SK-N-SH (cell line): Measurements from ENCODE around the gene HSD17B1. TPM values are rescaled to one million over a fixed set of nuclear protein-coding genes. Genes with fewer than 3 reads are reported as not detected.

ENCODE experiments used
- CTCF ChIA-PET: fragments of 300-600, 350-600 bp; formaldehyde crosslinking; extraction: SDS; loops from one replicate; lab custom pipeline; 2021; lab: Yijun Ruan, JAX
- POLR2A ChIA-PET: fragments of 350-600 bp; sonication (Branson Sonifier 250); formaldehyde crosslinking; extraction: SDS; loops from one replicate; lab custom pipeline; 2020; ENCODE audit warnings: antibody characterized with exemption, inconsistent platforms; lab: Yijun Ruan, JAX
- DNase-seq: peaks from one replicate; pipeline ENCODE4 v3.0.0; 2012
- H2AFZ ChIP-seq: fragments of 200-600 bp; sonication (generic); 2 replicates; pipeline ENCODE4 v1.8.1; 2016; ENCODE audit warnings: antibody characterized with exemption, mild to moderate bottlenecking, low read depth
- H3F3A ChIP-seq: fragments of 200-600 bp; sonication (generic); replicated peaks from 2 replicates; pipeline ENCODE3; 2016; ENCODE audit warnings: antibody characterized with exemption, mild to moderate bottlenecking; ENCODE audit not compliant: insufficient read depth
- H3K27ac ChIP-seq, 2 experiments: fragments of 200-500 bp in 1 of 2; fragments of 200-600 bp in 1 of 2; sonication (Bioruptor generic) in 1 of 2; sonication (generic), shearing (Covaris generic) in 1 of 2; 2 replicates each; pipeline versions ENCODE4 v1.5.1 to v1.6.1; 2014 to 2016; ENCODE audit warnings: low read depth in 2 of 2, inconsistent platforms in 1 of 2, low read length in 1 of 2, mild to moderate bottlenecking in 1 of 2, mixed read lengths in 1 of 2
- H3K27me3 ChIP-seq: fragments of 200-600 bp; sonication (generic), shearing (Covaris generic); 2 replicates; pipeline ENCODE4 v1.6.1; 2016; ENCODE audit warnings: mixed run types; ENCODE audit not compliant: insufficient read depth
- H3K36me3 ChIP-seq, 2 experiments: fragments of 200-500 bp in 1 of 2; fragments of 200-600 bp in 1 of 2; sonication (Bioruptor generic) in 1 of 2; sonication (generic) in 1 of 2; replicated peaks in 1 of 2; 2 replicates each; pipeline versions ENCODE3 to v1.5.1; 2014 to 2016; ENCODE audit warnings: low read length in 1 of 2, mild to moderate bottlenecking in 1 of 2; ENCODE audit not compliant: insufficient read depth in 2 of 2, control insufficient read depth in 1 of 2
- H3K4me1 ChIP-seq, 2 experiments: fragments of 200-500 bp in 1 of 2; fragments of 200-600 bp in 1 of 2; sonication (Bioruptor generic) in 1 of 2; sonication (generic), shearing (Covaris generic) in 1 of 2; 2 replicates each; pipeline versions ENCODE4 v1.5.1 to v1.6.1; 2014 to 2016; ENCODE audit warnings: low read depth in 1 of 2, low read length in 1 of 2, mixed run types in 1 of 2; ENCODE audit not compliant: insufficient read depth in 2 of 2, control insufficient read depth in 1 of 2
- H3K4me2 ChIP-seq: fragments of 200-600 bp; sonication (generic), shearing (Covaris generic); 2 replicates; pipeline ENCODE4 v1.6.1; 2017; ENCODE audit warnings: mixed run types
- H3K4me3 ChIP-seq, 2 experiments: fragments of 200-500 bp in 1 of 2; fragments of 200-600 bp in 1 of 2; sonication (Bioruptor generic) in 1 of 2; sonication (generic), shearing (Covaris generic) in 1 of 2; 2 replicates each; pipeline versions ENCODE4 v1.5.1 to v1.8.1; 2014 to 2016; ENCODE audit warnings: low read depth in 2 of 2, inconsistent platforms in 1 of 2, low read length in 1 of 2, mild to moderate bottlenecking in 1 of 2, mixed read lengths in 1 of 2, moderate library complexity in 1 of 2
- H3K79me2 ChIP-seq: fragments of 200-600 bp; sonication (generic); 2 replicates; pipeline ENCODE4 v1.8.1; 2017; ENCODE audit warnings: mild to moderate bottlenecking; ENCODE audit not compliant: insufficient read depth
- H3K9ac ChIP-seq: fragments of 200-600 bp; sonication (generic); 2 replicates; pipeline ENCODE4 v1.6.1; 2017; ENCODE audit warnings: mixed run types
- H3K9me2 ChIP-seq: fragments of 200-600 bp; sonication (generic); 2 replicates; pipeline ENCODE4 v1.6.1; 2017; ENCODE audit warnings: mixed run types
- H3K9me3 ChIP-seq: fragments of 200-600 bp; sonication (generic); 2 replicates; pipeline ENCODE4 v1.6.1; 2017; ENCODE audit warnings: mixed run types, mild to moderate bottlenecking, moderate library complexity
- H4K20me1 ChIP-seq: fragments of 200-600 bp; sonication (generic); 2 replicates; pipeline ENCODE4 v1.6.1; 2017; ENCODE audit warnings: mild to moderate bottlenecking, mixed run types; ENCODE audit not compliant: insufficient read depth
- ELF1 ChIP-seq: IDR thresholded peaks from 2 replicates; pipeline ENCODE4 v1.4.0; 2012
- EP300 ChIP-seq, 2 experiments: IDR thresholded peaks; 2 replicates each; pipeline versions ENCODE4 v1.4.0 to v1.6.1; 2012; ENCODE audit warnings: borderline replicate concordance in 1 of 2, low read depth in 1 of 2, low read length in 1 of 2
- EZH2phosphoT487 ChIP-seq: fragments of 200-600 bp; sonication (generic); IDR thresholded peaks from 2 replicates; pipeline ENCODE4 v1.6.1; 2017; ENCODE audit warnings: low read depth, mixed run types, mild to moderate bottlenecking, antibody characterized with exemption, moderate library complexity, borderline replicate concordance
- FOSL2 ChIP-seq: IDR thresholded peaks from 2 replicates; pipeline ENCODE4 v1.4.0; 2012; ENCODE audit warnings: low read depth, mild to moderate bottlenecking, moderate library complexity, borderline replicate concordance
- FOXJ3 ChIP-seq: sonication (generic); formaldehyde crosslinking; IDR thresholded peaks from 2 replicates; pipeline ENCODE4 v1.5.1; 2020; ENCODE audit warnings: mild to moderate bottlenecking, missing genetic modification reagents
- FOXM1 ChIP-seq: IDR thresholded peaks from 2 replicates; pipeline ENCODE4 v1.4.0; 2012; ENCODE audit warnings: low read depth, mild to moderate bottlenecking
- GABPA ChIP-seq: IDR thresholded peaks from 2 replicates; pipeline ENCODE4 v1.4.0; 2012; ENCODE audit warnings: low read depth, mild to moderate bottlenecking
- GATA2 ChIP-seq: sonication (generic); formaldehyde crosslinking; IDR thresholded peaks from 2 replicates; pipeline ENCODE4 v1.5.0; 2020; ENCODE audit warnings: mild to moderate bottlenecking, missing genetic modification reagents
- IRF3 ChIP-seq: fragments of 150-350 bp; IDR thresholded peaks from 2 replicates; pipeline ENCODE4 v1.6.1; 2016; ENCODE audit warnings: mild to moderate bottlenecking, low read depth, low read length
- MAX ChIP-seq: IDR thresholded peaks from 2 replicates; pipeline ENCODE4 v1.4.0; 2012; ENCODE audit warnings: low read depth
- PBX3 ChIP-seq: IDR thresholded peaks from 2 replicates; pipeline ENCODE4; 2012
- RAD21 ChIP-seq: IDR thresholded peaks from 2 replicates; pipeline ENCODE4 v1.6.1; 2012; ENCODE audit warnings: mild to moderate bottlenecking, low read length
- REST ChIP-seq: IDR thresholded peaks from 2 replicates; pipeline ENCODE4 v1.6.1; 2012; ENCODE audit warnings: mild to moderate bottlenecking, low read depth, low read length, moderate library complexity
- SIN3A ChIP-seq: IDR thresholded peaks from 2 replicates; pipeline ENCODE4 v1.6.1; 2012; ENCODE audit warnings: low read depth, mild to moderate bottlenecking, low read length, moderate library complexity, borderline replicate concordance
- TAF1 ChIP-seq: IDR thresholded peaks from 2 replicates; pipeline ENCODE4 v1.6.1; 2012; ENCODE audit warnings: low read depth, mild to moderate bottlenecking, low read length, moderate library complexity, borderline replicate concordance
- TCF12 ChIP-seq: IDR thresholded peaks from 2 replicates; pipeline ENCODE4 v1.4.0; 2012
- USF2 ChIP-seq: fragments of 150-350 bp; IDR thresholded peaks from 2 replicates; pipeline ENCODE4 v1.6.1; 2017; ENCODE audit warnings: antibody characterized with exemption, low read length, low read depth, borderline replicate concordance
- YY1 ChIP-seq: IDR thresholded peaks from 2 replicates; pipeline ENCODE4 v1.4.0; 2012; ENCODE audit warnings: low read depth, mild to moderate bottlenecking
- WGBS: methylation state at CpG from one replicate; pipeline ENCODE4 v1.1.6; 2017; ENCODE audit warnings: low lambda C conversion rate; 5-methylcytosine and 5-hydroxymethylcytosine counted together
- polyA plus RNA-seq, 3 experiments: library from polyadenylated mRNA; depleted of rRNA; stranded (reverse); fragments of >200 nt; gene quantifications; 2 replicates each; pipeline ENCODE4 v1.2.3, GENCODE V29; 2012

The HSD17B1 gene
- polyA plus RNA-seq, 1 of the 3 experiments (the other 2 are of a cell fraction): 1.3 TPM

- H2AFZ ChIP-seq: no peak overlapping the region
- no peak overlapping the region for H3K4me3 ChIP-seq
- peaks cover 13% of the 10 kb centered on the region in 2 experiments for H3K4me1 ChIP-seq
- peaks cover 0 to 20% of the 10 kb centered on the region in 2 experiments for H3K36me3 ChIP-seq
- TF ChIP-seq TAF1 (no peak), YY1 (no peak), EP300 (IDR thresholded peaks at IDR 0.05; ENCODE audit: borderline replicate concordance in 1 of 2, low read depth in 1 of 2, low read length in 1 of 2) (no peak), EZH2phosphoT487 (no peak), MAX (no peak), USF2 (no peak), RAD21 (no peak)
- no peaks in the 10 kb centered on the region for H4K20me1 ChIP-seq
- no peak overlapping the region for H3K9ac ChIP-seq
- no peaks in the 10 kb centered on the region for H3K27me3 ChIP-seq
- ChIA-PET POLR2A (interaction anchor here (1.3 kb wide), 1 partner anchor 22 kb away, joined by 3 read pairs; the partner anchor contains the start of gene NAGLU), CTCF (interaction anchor here (3.1 to 7.9 kb wide), 2 partner anchors 13 to 17 kb away, joined by 17 to 83 read pairs; no protein-coding TSS in a partner anchor)
- H3K79me2 ChIP-seq: no peaks in the 10 kb centered on the region
- no peak overlapping the region for H3K27ac ChIP-seq
- H3K9me2 ChIP-seq: no peaks in the 10 kb centered on the region
- H3K9me3 ChIP-seq: no peaks in the 10 kb centered on the region
- H3F3A ChIP-seq: peaks cover 14% of the 10 kb centered on the region
- H3K4me2 ChIP-seq: no peak overlapping the region
- WGBS: 92% methylated on average over 11 of the region's 11 CpGs
- no peak for DNase-seq
These were observed 39.0 kb upstream of the HSD17B1 start for GRCh38 chr17:42513686-42514085.

- Histone ChIP-seq H3K27ac (no peak overlapping the region), H3K4me3 (no peak overlapping the region), H3K79me2 (no peaks in the 10 kb centered on the region), H3K9me2 (no peaks in the 10 kb centered on the region), H3K27me3 (no peaks in the 10 kb centered on the region), H2AFZ (no peak overlapping the region), H3K9me3 (no peaks in the 10 kb centered on the region), H3K9ac (no peak overlapping the region), H4K20me1 (no peaks in the 10 kb centered on the region), H3K4me1 (peaks cover 19% of the 10 kb centered on the region in 2 experiments), H3K36me3 (peaks cover 0 to 14% of the 10 kb centered on the region in 2 experiments), H3K4me2 (no peak overlapping the region), H3F3A (peaks cover 20% of the 10 kb centered on the region)
- no peak for DNase-seq
- TF ChIP-seq TAF1: no peak
- TF ChIP-seq FOXJ3 (CRISPR knock-in tag): no peak
- no peak for TF ChIP-seq PBX3
- TF ChIP-seq TCF12: no peak
- no peak for TF ChIP-seq EZH2phosphoT487
- no peak for TF ChIP-seq RAD21
- no peak for TF ChIP-seq GABPA
- TF ChIP-seq USF2: no peak
- TF ChIP-seq ELF1: no peak
- no peak for TF ChIP-seq FOSL2
- TF ChIP-seq FOXM1: no peak
- no peak for TF ChIP-seq GATA2 (CRISPR knock-in tag)
- no peak for TF ChIP-seq IRF3
- TF ChIP-seq REST: no peak
- no peak for TF ChIP-seq SIN3A
- ChIA-PET CTCF (interaction anchor here (0.5 to 7.9 kb wide), 4 partner anchors 16 to 192 kb away, joined by 3 to 83 read pairs (median 3); no protein-coding TSS in a partner anchor), POLR2A (interaction anchor here (1.3 kb wide), 1 partner anchor 22 kb away, joined by 3 read pairs; the partner anchor contains the start of gene NAGLU)
- WGBS: 98% methylated on average over 11 of the region's 11 CpGs
These were observed 38.4 kb upstream of the HSD17B1 start for GRCh38 chr17:42514279-42514678.
